BLaER1 (cell line): ENCODE measurements around the gene TRIM72.
"Not testable (repeated sequence)": the region's sequence is repeated elsewhere in the genome, so short reads cannot be mapped to it uniquely, and the experiment has no call there.

Experiments
- H3K27ac ChIP-seq: shearing (Covaris generic); formaldehyde crosslinking; 2 replicates; pipeline ENCODE4 v1.8.1; 2022
- H3K27me3 ChIP-seq: shearing (Covaris generic); formaldehyde crosslinking; 2 replicates; pipeline ENCODE4 v1.8.1; 2022
- H3K36me3 ChIP-seq: shearing (Covaris generic); formaldehyde crosslinking; 2 replicates; pipeline ENCODE4 v1.8.1; 2022
- H3K4me1 ChIP-seq: shearing (Covaris generic); formaldehyde crosslinking; 2 replicates; pipeline ENCODE4 v1.8.1; 2022
- H3K4me2 ChIP-seq: shearing (Covaris generic); formaldehyde crosslinking; 2 replicates; pipeline ENCODE4 v1.8.1; 2022
- H3K4me3 ChIP-seq: shearing (Covaris generic); formaldehyde crosslinking; 2 replicates; pipeline ENCODE4 v1.8.1; 2022
- H3K9ac ChIP-seq: shearing (Covaris generic); formaldehyde crosslinking; 2 replicates; pipeline ENCODE4 v1.8.1; 2022
- H3K9me3 ChIP-seq: shearing (Covaris generic); formaldehyde crosslinking; 2 replicates; pipeline ENCODE4 v1.8.1; 2022
- H4K20me1 ChIP-seq: shearing (Covaris generic); formaldehyde crosslinking; 2 replicates; pipeline ENCODE4 v1.8.1; 2022
- Cebpa-rat ChIP-seq: shearing (Covaris generic); IDR thresholded peaks from 2 replicates; pipeline ENCODE4 v1.8.1; 2022

Gene TRIM72

GRCh38 chr16:31269541-31269940 is 55.6 kb downstream of the TRIM72 start:
- H4K20me1 ChIP-seq: no peaks in the 10 kb centered on the region
- no peaks in the 10 kb centered on the region for H3K27me3 ChIP-seq
- H3K4me1 ChIP-seq: peaks cover 19% of the 10 kb centered on the region
- H3K9ac ChIP-seq: no peak overlapping the region
- no peak overlapping the region for H3K27ac ChIP-seq
- H3K4me2 ChIP-seq: no peak overlapping the region
- H3K4me3 ChIP-seq: no peak overlapping the region
- no peaks in the 10 kb centered on the region for H3K9me3 ChIP-seq
- no peaks in the 10 kb centered on the region for H3K36me3 ChIP-seq
- no peak for TF ChIP-seq Cebpa-rat

- H3K4me1 ChIP-seq: peaks cover 17% of the 10 kb centered on the region
- H3K4me2 ChIP-seq, H4K20me1 ChIP-seq, H3K27ac ChIP-seq, H3K4me3 ChIP-seq, H3K9ac ChIP-seq, H3K36me3 ChIP-seq, H3K9me3 ChIP-seq, H3K27me3 ChIP-seq: not testable (repeated sequence)
Observed at GRCh38 chr16:31269973-31270372, 56.1 kb downstream of the TRIM72 start.

GRCh38 chr16:31270795-31271194 is 56.9 kb downstream of the TRIM72 start:
- H3K4me3 ChIP-seq: no peak overlapping the region
- no peak overlapping the region for H3K9ac ChIP-seq
- no peaks in the 10 kb centered on the region for H3K27me3 ChIP-seq
- H3K36me3 ChIP-seq: no peaks in the 10 kb centered on the region
- H3K4me1 ChIP-seq: peaks cover 8% of the 10 kb centered on the region
- no peak for TF ChIP-seq Cebpa-rat
- no peaks in the 10 kb centered on the region for H4K20me1 ChIP-seq
- no peak overlapping the region for H3K27ac ChIP-seq
- no peaks in the 10 kb centered on the region for H3K9me3 ChIP-seq
- H3K4me2 ChIP-seq: no peak overlapping the region

GRCh38 chr16:31271621-31272190 is 57.8 kb downstream of the TRIM72 start:
- Histone ChIP-seq H3K27me3 (no peaks in the 10 kb centered on the region), H3K9ac (no peak overlapping the region), H3K4me3 (no peak overlapping the region), H3K27ac (no peak overlapping the region), H3K36me3 (no peaks in the 10 kb centered on the region), H3K9me3 (no peaks in the 10 kb centered on the region), H3K4me2 (no peak overlapping the region), H3K4me1 (peaks cover 6% of the 10 kb centered on the region; the same call in 1 of the 2 replicates), H4K20me1 (no peaks in the 10 kb centered on the region)
- TF ChIP-seq Cebpa-rat: no peak

- TF ChIP-seq Cebpa-rat: no peak
- no peak overlapping the region for H3K9ac ChIP-seq
- peaks cover 6% of the 10 kb centered on the region; the same call in 1 of the 2 replicates for H3K4me1 ChIP-seq
- H4K20me1 ChIP-seq: no peaks in the 10 kb centered on the region
- H3K4me2 ChIP-seq: no peak overlapping the region
- no peaks in the 10 kb centered on the region for H3K36me3 ChIP-seq
- no peaks in the 10 kb centered on the region for H3K9me3 ChIP-seq
- H3K27ac ChIP-seq: no peak overlapping the region
- no peak overlapping the region for H3K4me3 ChIP-seq
- no peaks in the 10 kb centered on the region for H3K27me3 ChIP-seq
Observed at GRCh38 chr16:31273187-31273586, 59.3 kb downstream of the TRIM72 start.

- Histone ChIP-seq H3K9me3 (no peaks in the 10 kb centered on the region), H3K4me2 (no peak overlapping the region), H3K27me3 (no peaks in the 10 kb centered on the region), H3K27ac (no peak overlapping the region), H3K36me3 (no peaks in the 10 kb centered on the region), H4K20me1 (no peaks in the 10 kb centered on the region), H3K4me3 (no peak overlapping the region), H3K9ac (no peak overlapping the region), H3K4me1 (peaks cover 6% of the 10 kb centered on the region; the same call in 1 of the 2 replicates)
- no peak for TF ChIP-seq Cebpa-rat
Observed at GRCh38 chr16:31273676-31274075, 59.8 kb downstream of the TRIM72 start.

GRCh38 chr16:31274831-31275816 is 61.2 kb downstream of the TRIM72 start:
- Histone ChIP-seq H4K20me1 (no peaks in the 10 kb centered on the region), H3K4me1 (peaks cover 6% of the 10 kb centered on the region; the same call in 1 of the 2 replicates), H3K4me3 (no peak overlapping the region), H3K27me3 (no peaks in the 10 kb centered on the region), H3K27ac (no peak overlapping the region), H3K9me3 (no peaks in the 10 kb centered on the region), H3K9ac (no peak overlapping the region), H3K36me3 (no peaks in the 10 kb centered on the region), H3K4me2 (no peak overlapping the region)
- no peak for TF ChIP-seq Cebpa-rat

GRCh38 chr16:31276600-31276999 is 62.7 kb downstream of the TRIM72 start:
- TF ChIP-seq Cebpa-rat: no peak
- peaks cover 6% of the 10 kb centered on the region; the same call in 1 of the 2 replicates for H3K4me1 ChIP-seq
- no peak overlapping the region for H3K4me2 ChIP-seq
- no peaks in the 10 kb centered on the region for H3K36me3 ChIP-seq
- no peak overlapping the region for H3K9ac ChIP-seq
- H3K27ac ChIP-seq: no peak overlapping the region
- H3K9me3 ChIP-seq: no peaks in the 10 kb centered on the region
- H4K20me1 ChIP-seq: no peaks in the 10 kb centered on the region
- no peak overlapping the region for H3K4me3 ChIP-seq
- no peaks in the 10 kb centered on the region for H3K27me3 ChIP-seq

- H4K20me1 ChIP-seq: no peaks in the 10 kb centered on the region
- H3K4me1 ChIP-seq: peaks cover 4% of the 10 kb centered on the region; the same call in 1 of the 2 replicates
- no peak for TF ChIP-seq Cebpa-rat
- no peak overlapping the region for H3K4me3 ChIP-seq
- H3K36me3 ChIP-seq: no peaks in the 10 kb centered on the region
- no peaks in the 10 kb centered on the region for H3K27me3 ChIP-seq
- H3K27ac ChIP-seq: no peak overlapping the region
- H3K9ac ChIP-seq: no peak overlapping the region
- H3K4me2 ChIP-seq: no peak overlapping the region
- H3K9me3 ChIP-seq: no peaks in the 10 kb centered on the region
Observed at GRCh38 chr16:31277659-31278260, 63.8 kb downstream of the TRIM72 start.

- not testable (repeated sequence) for H3K4me1 ChIP-seq, H3K4me2 ChIP-seq, H3K4me3 ChIP-seq, H3K36me3 ChIP-seq, H3K27me3 ChIP-seq, H3K9ac ChIP-seq, H3K9me3 ChIP-seq, H4K20me1 ChIP-seq, H3K27ac ChIP-seq
Observed at GRCh38 chr16:31278853-31279252, 64.9 kb downstream of the TRIM72 start.
